ENCODE results near the gene FMNL2.

Gene FMNL2

GRCh38 chr2:152428800-152429582 is 94.0 kb downstream of the FMNL2 start:
- DNase-seq, result no peak

GRCh38 chr2:152430876-152431275 is 95.9 kb downstream of the FMNL2 start:
- no peak for DNase-seq

GRCh38 chr2:152431370-152432098 is 96.6 kb downstream of the FMNL2 start:
- DNase-seq, result no peak

GRCh38 chr2:152432206-152432653 is 97.3 kb downstream of the FMNL2 start:
- peak; percentile 95 for DNase-seq

GRCh38 chr2:152432765-152433164 is 97.8 kb downstream of the FMNL2 start:
- DNase-seq, result no peak

GRCh38 chr2:152433289-152433688 is 98.3 kb downstream of the FMNL2 start:
- DNase-seq, result peak; percentile 69

GRCh38 chr2:152433791-152434190 is 98.8 kb downstream of the FMNL2 start:
- DNase-seq, result no peak

GRCh38 chr2:152434395-152435182 is 99.6 kb downstream of the FMNL2 start:
- DNase-seq, result no peak

GRCh38 chr2:152436148-152436547 is 101.2 kb downstream of the FMNL2 start:
- DNase-seq, result no peak

- DNase-seq, result no peak
These were observed 102.5 kb downstream of the FMNL2 start for GRCh38 chr2:152437276-152438108.

GRCh38 chr2:152440049-152440448 is 105.1 kb downstream of the FMNL2 start:
- DNase-seq, result no peak

GRCh38 chr2:152440460-152440859 is 105.5 kb downstream of the FMNL2 start:
- DNase-seq, result no peak

- DNase-seq, result no peak
These were observed 107.0 kb downstream of the FMNL2 start for GRCh38 chr2:152441961-152442360.

GRCh38 chr2:152443771-152444170 is 108.8 kb downstream of the FMNL2 start:
- DNase-seq, result no peak

- DNase-seq, result peak; percentile 41
These were observed 109.5 kb downstream of the FMNL2 start for GRCh38 chr2:152444448-152444847.

GRCh38 chr2:152445375-152445774 is 110.4 kb downstream of the FMNL2 start:
- DNase-seq, result no peak

GRCh38 chr2:152445791-152446201 is 110.8 kb downstream of the FMNL2 start:
- DNase-seq, result peak; percentile 93

GRCh38 chr2:152446213-152446612 is 111.2 kb downstream of the FMNL2 start:
- no peak for DNase-seq

- no peak for DNase-seq
These were observed 112.9 kb downstream of the FMNL2 start for GRCh38 chr2:152447897-152448296.

- DNase-seq, result no peak
These were observed 113.6 kb downstream of the FMNL2 start for GRCh38 chr2:152448606-152449005.

- no peak for DNase-seq
These were observed 114.6 kb downstream of the FMNL2 start for GRCh38 chr2:152449578-152449977.

- no peak for DNase-seq
These were observed 115.2 kb downstream of the FMNL2 start for GRCh38 chr2:152450176-152450575.

Measured in suppressor macrophage treated with lipopolysaccharide for 4 hours (primary cell).